GM18868 (cell line): ENCODE measurements around the gene AXIN2.
"Not testable (repeated sequence)": the region's sequence is repeated elsewhere in the genome, so short reads cannot be mapped to it uniquely, and the experiment has no call there.

Experiments used
- ATAC-seq: cut with Tn5 transposase; IDR thresholded peaks from one replicate; pipeline ENCODE4 v1.9.1; 2021; ENCODE audit warnings: mild to moderate bottlenecking, moderate library complexity; ENCODE audit not compliant: unreplicated experiment

Gene AXIN2

GRCh38 chr17:65523853-65524664 lies 37.4 kb downstream of the AXIN2 start:
- no peak for ATAC-seq

- ATAC-seq: no peak
Measured at GRCh38 chr17:65523411-65523810, 38.0 kb downstream of the AXIN2 start.

DNA sequence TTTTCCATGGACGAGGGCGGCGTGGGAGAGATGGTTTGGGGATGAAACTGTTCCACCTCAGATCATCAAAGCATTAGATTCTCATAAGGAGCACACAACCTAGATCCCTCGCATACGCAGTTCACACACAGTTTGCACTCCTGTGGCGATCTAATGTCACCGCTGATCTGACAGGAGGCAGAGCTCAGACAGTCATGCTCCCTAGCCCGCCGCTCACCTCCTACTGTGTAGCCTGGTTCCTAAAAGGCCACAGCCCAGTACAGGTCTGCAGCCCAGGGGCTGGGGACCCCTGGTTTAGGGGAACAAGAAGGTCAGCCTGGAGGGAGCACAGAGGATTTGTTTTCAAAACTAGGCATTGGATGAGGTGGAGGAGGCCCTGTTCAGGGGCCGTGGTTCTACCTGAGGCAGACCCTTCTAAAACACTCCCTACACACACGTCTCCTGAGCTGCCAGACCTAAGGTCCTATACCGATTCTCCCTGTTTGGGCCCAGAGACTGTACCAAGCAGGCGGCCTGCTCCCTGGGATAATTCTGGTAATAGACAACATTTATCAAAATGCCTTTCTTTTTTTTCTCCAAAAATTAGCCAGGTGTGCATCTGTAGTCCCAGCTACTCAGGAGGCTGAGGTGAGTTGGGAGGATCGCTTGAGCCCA lies 38.6 kb downstream of the AXIN2 start:
- ATAC-seq: no peak

DNA sequence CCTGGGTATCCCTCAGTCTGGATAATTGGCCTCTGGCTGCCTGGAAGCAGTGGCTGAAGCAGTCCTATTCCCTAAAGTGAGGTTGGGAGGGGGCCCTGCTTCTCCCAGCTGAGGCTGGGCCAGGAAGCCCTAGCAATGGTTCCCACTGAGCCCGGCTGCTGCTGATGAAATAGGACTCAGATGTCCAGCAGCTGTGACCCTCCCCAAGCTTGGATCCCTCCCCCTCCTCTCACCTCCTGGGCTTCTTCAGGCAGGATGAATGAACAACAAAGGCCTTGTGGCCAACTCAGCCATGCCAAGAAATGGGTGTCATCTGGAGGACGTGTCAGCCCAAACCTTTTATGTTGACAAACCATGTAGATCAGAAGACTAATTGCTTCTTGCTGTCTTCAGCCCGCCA lies 42.0 kb downstream of the AXIN2 start:
- ATAC-seq: no peak

DNA sequence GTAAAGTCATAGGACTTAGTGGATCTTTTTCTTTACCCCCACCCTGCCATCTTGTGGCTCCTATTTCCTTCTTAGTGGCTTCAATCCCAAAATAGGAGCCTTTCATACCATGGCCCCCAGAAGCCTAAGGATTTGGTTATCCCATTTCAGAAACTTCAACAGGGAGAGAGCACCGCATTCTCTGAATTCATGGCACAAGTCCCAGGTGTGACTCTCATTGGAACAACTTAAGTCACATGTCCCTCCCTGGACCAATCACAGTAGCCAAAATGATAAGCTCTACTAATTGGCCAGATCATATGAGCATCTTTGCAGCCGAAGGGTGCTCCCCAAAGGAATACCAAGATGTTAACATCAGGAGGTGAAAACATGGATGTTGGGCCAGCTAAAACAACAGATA lies 43.2 kb downstream of the AXIN2 start:
- ATAC-seq: no peak

- no peak for ATAC-seq
Measured at GRCh38 chr17:65515959-65516948, 45.2 kb downstream of the AXIN2 start.

DNA sequence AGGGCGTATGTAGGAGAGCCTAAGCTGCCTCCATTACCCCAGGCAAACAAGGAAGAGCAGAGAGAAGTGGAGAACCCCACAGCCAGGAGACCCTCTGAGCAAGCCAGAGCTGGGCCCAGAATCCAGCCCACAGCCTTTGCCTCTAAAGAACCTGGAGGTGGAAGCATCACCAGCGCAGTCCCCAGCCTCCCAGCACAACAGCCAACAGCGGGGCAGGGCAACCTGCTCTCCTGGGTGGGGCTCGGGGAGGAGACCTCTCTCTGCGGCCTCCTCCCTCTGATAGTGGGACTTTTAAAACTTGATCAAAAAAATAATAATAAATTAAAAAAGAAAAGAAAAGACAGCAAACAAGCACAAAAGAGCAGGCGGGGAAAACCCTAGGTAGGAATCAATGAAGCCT lies 45.9 kb downstream of the AXIN2 start:
- no peak for ATAC-seq

DNA sequence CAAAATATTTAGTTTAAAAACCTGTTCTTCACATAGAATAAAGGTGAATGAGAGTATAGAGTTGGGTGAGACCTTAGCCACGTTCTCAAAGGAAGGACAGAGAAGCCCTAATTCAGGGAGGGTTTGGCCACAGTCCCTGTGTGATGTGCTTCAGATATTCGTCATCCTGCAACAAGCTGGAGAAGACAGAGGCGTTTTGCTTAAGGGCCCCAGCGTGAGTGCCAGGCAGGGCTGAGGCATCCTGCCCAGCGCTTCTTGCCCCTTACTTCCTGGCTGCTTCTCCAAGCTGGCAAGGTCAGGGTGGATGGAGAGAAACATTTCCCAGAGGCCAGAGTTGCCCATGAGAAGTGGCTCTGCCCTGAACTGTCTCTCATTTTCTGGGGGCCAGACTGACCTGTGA lies 46.9 kb downstream of the AXIN2 start:
- no peak for ATAC-seq

GRCh38 chr17:65514082-65514481 lies 47.4 kb downstream of the AXIN2 start:
- ATAC-seq: no peak

- no peak for ATAC-seq
Measured at GRCh38 chr17:65511316-65511715, 50.1 kb downstream of the AXIN2 start.

- no peak for ATAC-seq
Measured at GRCh38 chr17:65509032-65509431, 52.4 kb downstream of the AXIN2 start.

- ATAC-seq: not testable (repeated sequence)
Measured at GRCh38 chr17:65504673-65505072, 56.8 kb downstream of the AXIN2 start.

DNA sequence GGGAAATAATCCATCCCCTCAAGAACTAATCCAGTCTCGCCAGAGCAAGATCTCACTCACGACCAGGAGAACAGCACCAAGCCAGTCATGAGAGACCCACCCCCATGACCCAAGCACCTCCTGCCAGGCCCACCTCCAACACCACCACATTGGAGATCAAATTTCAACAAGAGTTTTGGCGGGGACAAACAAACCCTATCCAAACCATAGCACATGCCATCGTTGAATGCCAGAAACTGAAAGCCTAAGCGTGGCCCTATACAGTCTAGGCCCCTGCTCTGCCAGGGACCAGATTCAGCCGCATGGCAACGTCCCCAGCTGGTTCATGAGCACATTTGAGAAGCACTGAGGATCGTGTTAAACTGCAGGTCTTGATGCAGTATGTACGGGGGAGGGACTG lies 57.3 kb downstream of the AXIN2 start:
- ATAC-seq: no peak

DNA sequence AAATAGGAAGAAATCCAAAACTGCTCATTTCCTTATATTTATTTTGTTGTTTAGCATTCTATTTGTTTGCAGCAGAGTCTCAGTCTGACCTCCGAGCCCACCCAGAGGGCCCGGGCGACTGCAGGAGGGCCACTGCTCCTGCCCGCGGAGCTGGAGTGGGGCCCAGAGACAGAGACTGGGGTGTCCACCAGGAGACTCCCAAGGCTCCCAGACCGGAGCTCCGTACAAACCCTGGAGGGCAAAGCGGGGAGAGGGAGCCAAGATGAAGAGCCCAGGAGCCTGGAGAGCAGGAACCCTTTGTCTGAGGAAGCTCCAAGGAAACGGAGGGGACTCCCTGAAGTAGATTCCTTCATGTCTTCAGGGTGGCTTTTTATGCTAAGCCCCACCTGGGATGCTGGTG lies 57.9 kb downstream of the AXIN2 start:
- no peak for ATAC-seq

DNA sequence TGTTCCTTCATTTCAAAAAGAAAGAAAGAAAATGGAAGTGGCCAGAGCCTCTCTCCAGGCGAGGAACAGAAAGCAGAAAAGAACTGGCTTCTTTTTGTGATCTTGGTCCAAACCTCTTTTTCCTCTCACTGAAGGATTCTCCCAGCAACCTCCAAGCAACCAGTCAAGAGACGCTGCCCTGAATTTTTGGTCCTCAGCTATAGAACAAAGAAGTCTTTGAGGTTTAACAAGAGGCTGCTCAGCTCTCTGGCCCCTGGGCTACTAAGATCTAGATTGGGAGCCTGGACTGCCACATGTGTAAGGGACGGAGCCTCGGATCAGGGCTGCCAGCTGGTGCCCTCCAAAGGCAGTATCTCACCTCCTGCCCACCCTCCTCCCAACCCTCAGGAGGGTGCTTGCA lies 62.6 kb downstream of the AXIN2 start:
- no peak for ATAC-seq

DNA sequence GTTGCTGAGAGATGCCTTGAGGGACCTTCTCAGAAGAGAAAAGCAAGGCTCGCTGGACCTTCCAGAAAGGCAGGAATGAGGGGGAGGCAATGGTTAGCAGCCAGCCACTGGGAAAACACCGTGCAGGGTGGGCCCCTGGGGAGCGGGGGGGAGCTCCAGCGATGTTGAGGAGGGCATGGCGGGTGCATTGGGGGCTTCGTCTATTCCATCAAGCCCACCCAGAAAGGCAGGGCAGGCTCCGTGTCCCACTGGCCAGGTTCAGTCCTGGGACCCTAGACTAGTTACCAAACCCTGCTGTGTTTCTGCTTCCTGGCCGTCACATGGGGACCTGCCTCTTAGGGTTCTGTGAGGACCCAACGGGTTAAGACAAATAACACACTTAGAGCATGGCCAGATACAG lies 64.6 kb downstream of the AXIN2 start:
- ATAC-seq: no peak

- no peak for ATAC-seq
Measured at GRCh38 chr17:65495122-65496055, 66.1 kb downstream of the AXIN2 start.

- ATAC-seq: no peak
Measured at GRCh38 chr17:65489413-65490155, 71.9 kb downstream of the AXIN2 start.

DNA sequence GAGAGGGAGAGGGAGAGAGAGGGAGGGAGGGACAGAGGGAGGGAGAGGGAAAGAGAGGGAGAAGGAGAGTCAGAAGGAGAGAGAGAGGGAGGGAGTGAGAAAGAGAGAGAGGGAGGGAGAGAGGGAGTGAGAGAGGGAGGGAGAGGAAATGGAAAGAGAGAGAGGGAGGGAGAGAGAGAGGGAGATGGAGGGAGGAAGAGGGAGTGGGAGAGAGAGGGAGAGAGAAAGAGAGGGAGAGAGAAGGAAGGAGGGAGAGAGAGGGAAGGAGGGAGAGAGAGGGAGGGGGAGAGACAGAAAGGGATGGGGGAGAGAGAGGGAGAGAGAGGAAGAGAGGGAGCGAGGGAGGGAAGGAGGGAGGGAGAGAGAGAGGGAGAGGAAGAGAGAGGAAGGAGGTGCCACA lies 72.8 kb downstream of the AXIN2 start:
- no peak for ATAC-seq

DNA sequence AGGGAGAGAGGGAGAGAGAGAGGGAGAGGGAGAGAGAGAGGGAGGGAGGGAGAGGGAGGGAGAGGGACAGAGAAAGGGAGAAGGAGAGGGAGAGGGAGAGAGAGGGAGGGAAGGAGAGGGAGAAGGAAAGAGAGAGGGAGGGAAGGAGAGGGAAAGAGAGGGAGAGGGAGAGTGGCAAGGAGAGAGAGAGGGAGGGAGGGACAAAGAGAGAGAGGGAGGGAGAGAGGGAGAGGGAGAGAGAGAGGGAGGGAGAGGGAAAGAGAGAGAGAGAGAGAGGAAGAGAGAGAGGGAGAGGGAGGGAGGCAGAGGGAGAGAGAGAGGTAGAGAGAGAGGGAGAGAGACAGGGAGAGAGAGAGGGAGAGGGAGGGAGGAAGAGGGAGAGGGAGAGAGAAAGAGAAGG lies 73.5 kb downstream of the AXIN2 start:
- no peak for ATAC-seq
